ENCODE measurements around the gene BNIP5.

The BNIP5 gene

DNA sequence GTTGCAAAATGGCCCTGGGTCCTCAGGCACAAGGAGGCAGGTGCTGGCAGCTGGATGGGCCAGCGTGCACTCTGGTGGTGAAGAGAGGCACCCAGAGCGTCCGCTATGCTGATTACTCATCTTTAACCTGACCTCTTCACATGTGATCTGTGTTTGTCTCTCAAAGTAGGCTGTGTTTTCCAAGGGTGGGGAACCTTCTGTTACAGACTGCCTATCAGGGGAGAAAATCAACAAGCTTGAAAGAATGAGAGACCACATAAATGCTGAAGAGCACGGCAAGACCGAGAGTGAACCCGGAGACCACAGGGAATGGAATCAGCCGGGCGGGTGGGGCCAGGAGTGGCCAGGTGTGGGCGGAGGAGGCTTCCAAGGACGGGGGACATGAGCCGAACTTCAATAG is 16.2 kb downstream of the BNIP5 start:
- no peak for DNase-seq

GRCh38 chr6:36319821-36320220 is 16.9 kb downstream of the BNIP5 start:
- DNase-seq, result no peak

GRCh38 chr6:36319436-36319762 is 17.3 kb downstream of the BNIP5 start:
- DNase-seq, result no peak

DNA sequence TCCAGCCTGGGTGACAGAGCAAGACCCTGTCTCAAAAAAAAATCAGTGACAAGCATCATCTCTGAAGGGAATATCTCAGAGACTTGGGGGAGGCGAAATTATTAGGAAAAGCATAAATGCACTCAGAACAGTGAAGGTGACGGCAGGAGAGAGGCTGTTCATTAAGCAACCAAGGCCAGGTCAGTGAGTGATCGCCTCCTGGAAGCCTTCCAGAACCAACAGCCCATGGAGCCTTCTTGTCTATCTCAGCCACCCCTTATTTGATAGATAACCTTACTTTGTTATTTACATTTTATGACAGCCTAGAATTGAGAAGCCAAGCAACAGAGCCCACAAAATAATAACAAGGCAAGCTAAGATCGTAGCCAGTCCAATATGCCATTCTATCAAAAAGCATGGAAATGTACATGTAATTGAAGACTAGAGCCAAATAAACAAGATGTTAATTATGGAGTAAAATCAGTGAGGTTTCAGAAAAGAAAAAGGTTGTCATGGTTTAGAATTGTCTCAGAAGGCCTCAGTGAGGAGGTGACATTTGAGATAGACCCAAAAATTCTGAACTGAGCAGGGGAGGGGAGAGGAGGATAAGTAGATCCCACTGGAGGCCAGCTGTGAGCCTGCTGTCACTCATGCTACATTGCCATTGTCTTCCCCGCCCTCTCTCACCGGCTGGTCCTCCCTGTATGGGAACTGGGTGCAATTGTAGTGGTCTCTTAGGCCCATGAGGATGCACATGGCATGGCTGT is 17.8 kb downstream of the BNIP5 start:
- no peak for DNase-seq

- DNase-seq, result no peak
Measured at GRCh38 chr6:36317623-36318022, 19.1 kb downstream of the BNIP5 start.

- no peak for DNase-seq
Measured at GRCh38 chr6:36315921-36316320, 20.8 kb downstream of the BNIP5 start.

GRCh38 chr6:36314221-36315014 is 22.3 kb downstream of the BNIP5 start:
- DNase-seq, result no peak

- DNase-seq, result no peak
Measured at GRCh38 chr6:36313649-36313936, 23.1 kb downstream of the BNIP5 start.

DNA sequence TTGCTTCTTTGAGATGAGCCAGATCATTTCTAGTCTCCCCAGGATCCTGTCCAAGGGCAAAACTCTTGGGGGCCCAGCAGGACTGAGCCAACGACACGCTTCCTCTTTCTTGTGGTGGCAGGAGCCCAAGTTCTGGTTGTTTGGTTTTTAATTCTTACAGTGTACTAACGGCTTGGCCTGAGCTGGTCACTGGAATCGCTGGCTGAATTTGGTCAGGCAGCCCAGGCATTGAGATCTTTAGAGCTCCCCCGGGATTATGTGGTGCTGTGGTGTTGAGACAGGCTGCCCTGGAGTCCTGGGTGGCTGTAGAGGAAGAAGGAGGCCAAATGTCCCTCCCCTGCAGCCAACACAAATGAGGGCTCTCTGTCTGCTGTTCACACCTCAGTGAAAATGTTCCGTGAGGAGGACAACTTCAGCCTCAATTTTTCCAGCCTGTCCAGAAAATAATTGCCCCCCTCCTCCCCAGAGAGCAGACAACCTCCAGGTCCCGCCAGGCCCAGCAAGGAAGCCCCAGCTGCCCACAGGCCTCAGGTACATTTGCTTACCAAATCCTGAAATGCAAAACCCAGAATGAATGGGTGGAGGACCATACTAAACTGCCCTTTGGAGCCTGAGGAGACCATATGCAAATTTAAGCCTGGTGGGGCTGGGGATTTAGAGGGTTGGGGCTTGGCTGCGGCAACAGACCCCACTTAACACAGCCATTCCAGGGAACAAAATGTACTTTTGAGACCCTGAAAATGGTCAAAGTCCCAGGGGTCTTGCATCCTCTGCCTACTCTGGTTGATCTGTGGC is 23.6 kb downstream of the BNIP5 start:
- DNase-seq, result no peak

DNA sequence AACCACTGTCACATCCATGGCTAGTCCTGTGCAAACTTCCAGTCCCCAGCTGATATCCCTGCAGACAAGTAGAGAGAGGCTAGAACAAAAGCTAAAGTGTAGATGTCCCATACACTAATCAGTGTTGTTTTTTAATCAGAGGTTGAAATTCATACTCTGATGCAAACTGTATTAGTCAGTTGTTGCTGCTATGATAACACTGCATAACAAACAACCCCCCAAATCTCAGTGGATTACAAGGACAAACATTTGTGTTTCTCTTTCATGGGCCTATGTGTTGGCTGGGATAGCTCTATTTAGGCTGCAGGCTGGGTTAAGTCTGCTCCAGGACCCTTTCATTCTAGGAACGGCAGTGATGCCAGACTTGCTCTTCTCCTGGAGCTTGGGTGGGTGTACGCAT is 26.8 kb downstream of the BNIP5 start:
- no peak for DNase-seq

DNA sequence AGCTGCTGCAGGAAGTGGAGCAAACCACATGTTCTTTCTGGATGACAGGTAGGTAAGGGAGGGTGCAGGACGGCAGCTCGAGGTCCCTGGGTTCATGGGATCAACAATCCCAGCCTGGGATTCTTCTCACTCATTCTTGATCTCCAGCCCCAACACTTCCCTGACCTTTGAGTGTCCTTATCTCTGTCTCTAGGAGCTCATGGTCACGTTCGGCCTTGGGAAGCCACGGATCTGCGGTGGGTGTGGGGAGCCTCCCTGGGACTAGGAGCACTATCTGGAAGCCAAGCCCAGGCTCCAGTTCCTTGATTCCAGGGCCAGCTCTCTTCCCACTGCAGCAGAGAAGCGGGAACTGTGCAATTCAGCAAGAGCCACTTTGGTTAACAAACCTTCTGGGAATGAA is 27.5 kb downstream of the BNIP5 start:
- DNase-seq, result no peak

DNA sequence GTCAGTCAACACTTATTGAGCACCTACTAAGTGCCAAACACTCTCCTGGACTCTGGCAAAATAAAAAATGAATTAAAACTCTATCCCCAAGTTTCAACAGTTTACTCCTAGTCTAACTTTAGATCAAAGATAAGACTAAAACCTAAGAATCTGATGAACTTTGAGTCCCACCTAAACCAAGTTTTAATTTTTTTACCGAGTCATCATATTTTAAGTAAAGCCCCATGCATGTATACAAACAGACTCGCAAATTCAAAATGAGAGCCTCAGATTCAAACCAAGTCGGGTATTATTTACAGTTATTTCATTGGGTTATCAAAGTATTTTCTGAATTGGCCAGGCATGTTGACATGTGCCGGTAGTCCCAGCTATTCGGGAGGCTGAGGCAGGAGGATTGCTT is 28.2 kb downstream of the BNIP5 start:
- no peak for DNase-seq

- DNase-seq, result no peak
Measured at GRCh38 chr6:36306375-36306774, 30.3 kb downstream of the BNIP5 start.

- DNase-seq, result no peak
Measured at GRCh38 chr6:36305885-36306284, 30.8 kb downstream of the BNIP5 start.

- peak; percentile 95 for DNase-seq
Measured at GRCh38 chr6:36302227-36302976, 34.3 kb downstream of the BNIP5 start.

GRCh38 chr6:36301781-36302180 is 34.9 kb downstream of the BNIP5 start:
- DNase-seq, result no peak

GRCh38 chr6:36301085-36301658 is 35.5 kb downstream of the BNIP5 start:
- no peak for DNase-seq

DNA sequence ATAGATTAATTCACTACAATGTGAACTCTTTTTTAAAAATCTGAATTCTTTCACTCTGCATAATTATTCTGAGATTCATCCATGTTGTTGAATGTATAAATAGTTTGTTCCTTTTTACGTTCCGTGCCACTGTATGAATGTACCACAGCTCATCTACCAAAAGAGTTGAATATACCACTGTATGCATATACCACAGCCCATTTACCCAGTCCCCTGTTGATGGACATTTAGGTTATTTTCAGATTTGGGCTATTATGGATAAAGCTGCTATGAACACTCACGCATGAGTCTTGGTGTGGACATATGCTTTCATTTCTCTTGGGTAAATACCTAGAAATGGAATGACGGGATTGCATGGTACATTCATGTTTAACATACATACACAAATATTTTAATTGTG is 38.7 kb downstream of the BNIP5 start:
- no peak for DNase-seq

- DNase-seq, result no peak
Measured at GRCh38 chr6:36297511-36297910, 39.2 kb downstream of the BNIP5 start.

GRCh38 chr6:36297051-36297450 is 39.6 kb downstream of the BNIP5 start:
- DNase-seq, result no peak

DNA sequence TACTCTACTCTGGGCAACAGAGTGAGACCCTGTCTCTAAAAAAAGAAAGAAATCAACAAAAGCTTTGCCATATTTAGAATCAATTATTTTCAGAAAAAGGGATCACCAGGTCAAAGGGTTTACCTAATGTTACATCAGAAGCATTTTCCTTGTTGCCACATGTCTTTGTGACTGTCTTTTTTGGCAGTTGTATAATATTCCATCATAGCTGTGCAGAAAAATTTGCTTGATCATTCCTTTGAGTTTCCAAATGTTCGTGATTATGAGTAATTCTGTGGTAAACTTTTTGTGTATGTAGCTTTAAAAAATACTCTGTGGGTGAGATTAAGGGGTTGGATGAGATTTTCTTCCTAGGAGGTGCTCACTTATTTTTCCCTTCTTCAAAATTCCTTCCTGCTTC is 40.4 kb downstream of the BNIP5 start:
- no peak for DNase-seq

DNA sequence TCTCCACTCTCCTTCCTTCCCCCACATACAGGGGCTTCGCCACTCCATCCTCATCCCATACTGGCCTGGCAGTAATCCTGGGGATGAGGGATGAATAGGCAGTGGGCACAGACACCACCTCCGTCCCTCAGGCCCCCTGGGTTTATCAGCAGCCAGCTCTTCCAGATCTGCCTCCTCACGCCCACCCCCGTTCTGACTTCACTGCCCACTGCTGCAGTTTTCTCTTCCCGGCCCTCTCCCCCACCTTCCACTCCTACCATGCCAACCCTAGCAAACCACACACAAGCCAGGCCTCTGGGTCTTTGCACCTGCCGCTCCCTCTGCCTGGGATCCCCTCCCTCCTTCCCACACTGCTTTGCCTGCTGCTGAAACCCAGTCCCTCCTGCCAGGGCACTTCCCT is 44.5 kb downstream of the BNIP5 start:
- DNase-seq, result no peak

Measured in activated T-cell treated with anti-CD3 and anti-CD28 coated beads for 4 hours (primary cell).